ENCODE data around the gene MAP3K10.

The MAP3K10 gene

GRCh38 chr19:40241125-40241808 lies 50.0 kb downstream of the MAP3K10 start:
- ChIA-PET POLR2A (no interaction called here), CTCF (interaction anchor here (0.5 to 1.3 kb wide), 3 partner anchors 10 to 114 kb away, joined by 3 to 4 read pairs (median 4); no protein-coding TSS in a partner anchor)
- TF ChIP-seq CTCF (IDR thresholded peaks at IDR 0.05; ENCODE audit: insufficient read depth, low read length, missing control alignments): no peak
- no peak overlapping the region for H3K4me3 ChIP-seq (ENCODE audit: low read depth, low read length)
- DNase-seq (ENCODE audit: low read depth, low spot score): no peak

GRCh38 chr19:40241809-40242384 lies 50.7 kb downstream of the MAP3K10 start:
- CTCF ChIA-PET: interaction anchor here (0.5 to 1.3 kb wide), 4 partner anchors 11 to 113 kb away, joined by 3 to 4 read pairs (median 4); no protein-coding TSS in a partner anchor
- POLR2A ChIA-PET: no interaction called here
- DNase-seq (ENCODE audit: low read depth, low spot score): no peak
- no peak overlapping the region for H3K4me3 ChIP-seq (ENCODE audit: low read depth, low read length)
- no peak for TF ChIP-seq CTCF (IDR thresholded peaks at IDR 0.05; ENCODE audit: insufficient read depth, low read length, missing control alignments)

GRCh38 chr19:40242480-40242879 lies 51.3 kb downstream of the MAP3K10 start:
- ChIA-PET CTCF (interaction anchor here (0.9 kb wide), 1 partner anchor 103 kb away, joined by 3 read pairs; no protein-coding TSS in a partner anchor), POLR2A (no interaction called here)
- DNase-seq (ENCODE audit: low read depth, low spot score): no peak
- no peak overlapping the region for H3K4me3 ChIP-seq (ENCODE audit: low read depth, low read length)
- TF ChIP-seq CTCF (IDR thresholded peaks at IDR 0.05; ENCODE audit: insufficient read depth, low read length, missing control alignments): no peak

- no peak overlapping the region for H3K4me3 ChIP-seq (ENCODE audit: low read depth, low read length)
- DNase-seq (ENCODE audit: low read depth, low spot score): no peak
- no peak for TF ChIP-seq CTCF (IDR thresholded peaks at IDR 0.05; ENCODE audit: insufficient read depth, low read length, missing control alignments)
- ChIA-PET POLR2A (no interaction called here), CTCF (interaction anchor here (0.9 to 1.0 kb wide), 2 partner anchors 26 to 103 kb away, joined by 3 read pairs; no protein-coding TSS in a partner anchor)
Observed at GRCh38 chr19:40243181-40243580, 52.0 kb downstream of the MAP3K10 start.

- DNase-seq (ENCODE audit: low read depth, low spot score): no peak
- ChIA-PET POLR2A (no interaction called here), CTCF (no interaction called here)
- TF ChIP-seq CTCF (IDR thresholded peaks at IDR 0.05; ENCODE audit: insufficient read depth, low read length, missing control alignments): no peak
- no peak overlapping the region for H3K4me3 ChIP-seq (ENCODE audit: low read depth, low read length)
Observed at GRCh38 chr19:40244579-40245317, 53.5 kb downstream of the MAP3K10 start.
